Breast epithelium (tissue), 3 donors: Measurements from ENCODE around the gene GCLM.

Experiments
- POLR2A ChIP-seq: fragments of 450-650 bp; IDR thresholded peaks from one replicate; pipeline ENCODE4 v1.6.1; 2016; ENCODE audit warnings: antibody characterized with exemption, mild to moderate bottlenecking, moderate library complexity
- POLR2AphosphoS5 ChIP-seq, 3 donors: sonication (generic); formaldehyde crosslinking; IDR thresholded peaks; one replicate each; pipeline ENCODE4 v1.6.1; 2017; ENCODE audit warnings: antibody characterized with exemption in 3 of 3
- TF ChIP-seq, protein P1 (sequence below), 3 donors: fragments of 450-650 bp; IDR thresholded peaks; one replicate each; pipeline ENCODE4 v1.5.1; 2016 to 2017; ENCODE audit warnings: antibody characterized with exemption in 3 of 3, mild to moderate bottlenecking in 3 of 3, moderate library complexity in 3 of 3

DNA sequence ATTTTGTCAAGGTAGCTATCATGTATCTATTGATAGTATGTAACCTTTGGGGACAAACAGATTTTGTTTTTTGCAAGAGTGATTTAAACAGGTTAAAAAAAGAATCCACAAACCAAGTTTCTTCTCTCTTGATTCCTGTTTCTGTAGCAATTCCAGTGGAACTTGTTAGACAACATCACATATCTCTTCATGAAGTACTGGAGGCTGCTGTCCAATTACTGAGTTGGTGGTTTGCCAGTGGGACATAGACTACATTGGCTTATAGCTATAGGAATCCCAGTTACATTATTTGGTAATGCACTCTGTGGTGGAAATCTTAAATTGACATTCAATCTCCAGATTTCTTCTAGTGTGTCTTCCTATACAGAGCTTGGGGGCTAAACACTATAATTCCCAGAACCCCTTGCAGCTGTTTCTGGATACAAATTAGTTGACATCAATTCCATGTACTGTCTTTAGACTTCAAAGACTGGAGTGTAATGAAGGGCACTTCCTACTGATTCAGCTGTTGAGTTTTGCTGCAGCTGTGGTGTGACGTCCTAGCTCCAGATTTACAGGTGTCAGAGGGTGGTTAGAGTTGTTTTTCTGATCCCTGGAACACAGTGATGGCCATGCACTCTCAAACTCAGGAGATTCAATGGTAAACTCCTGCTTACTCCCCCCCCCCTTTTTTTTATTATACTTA is 29.4 kb upstream of the GCLM start:
- TF ChIP-seq, protein P1, sequence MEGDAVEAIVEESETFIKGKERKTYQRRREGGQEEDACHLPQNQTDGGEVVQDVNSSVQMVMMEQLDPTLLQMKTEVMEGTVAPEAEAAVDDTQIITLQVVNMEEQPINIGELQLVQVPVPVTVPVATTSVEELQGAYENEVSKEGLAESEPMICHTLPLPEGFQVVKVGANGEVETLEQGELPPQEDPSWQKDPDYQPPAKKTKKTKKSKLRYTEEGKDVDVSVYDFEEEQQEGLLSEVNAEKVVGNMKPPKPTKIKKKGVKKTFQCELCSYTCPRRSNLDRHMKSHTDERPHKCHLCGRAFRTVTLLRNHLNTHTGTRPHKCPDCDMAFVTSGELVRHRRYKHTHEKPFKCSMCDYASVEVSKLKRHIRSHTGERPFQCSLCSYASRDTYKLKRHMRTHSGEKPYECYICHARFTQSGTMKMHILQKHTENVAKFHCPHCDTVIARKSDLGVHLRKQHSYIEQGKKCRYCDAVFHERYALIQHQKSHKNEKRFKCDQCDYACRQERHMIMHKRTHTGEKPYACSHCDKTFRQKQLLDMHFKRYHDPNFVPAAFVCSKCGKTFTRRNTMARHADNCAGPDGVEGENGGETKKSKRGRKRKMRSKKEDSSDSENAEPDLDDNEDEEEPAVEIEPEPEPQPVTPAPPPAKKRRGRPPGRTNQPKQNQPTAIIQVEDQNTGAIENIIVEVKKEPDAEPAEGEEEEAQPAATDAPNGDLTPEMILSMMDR (IDR thresholded peaks at IDR 0.05), result no peak
- TF ChIP-seq POLR2AphosphoS5 (IDR thresholded peaks at IDR 0.05), result no peak
- no peak for TF ChIP-seq POLR2A
